Measurements from ENCODE around the gene GRAMD4. TPM values are rescaled to one million over a fixed set of nuclear protein-coding genes. Genes with fewer than 3 reads are reported as not detected.

GRAMD4 gene
- total and polyA plus RNA-seq, 10 of the 15 experiments (the other 5 are each of a cell fraction or from before 2014, with no cell fraction given): 0.21 to 45.5 (median 10.6) TPM

GRCh38 chr22:46578824-46579561 lies 41.2 kb upstream of the GRAMD4 start:
- Histone ChIP-seq H2AFZ (ENCODE audit: control insufficient read depth, low read depth, low read length) (no peak overlapping the region), H3K9me3 (replicated peaks; ENCODE audit: control insufficient read depth, insufficient read depth, low read length) (no peaks in the 10 kb centered on the region), H3K4me3 (no peak overlapping the region), H3K4me1 (ENCODE audit: control insufficient read depth, insufficient read depth, low read length) (peaks cover 27% of the 10 kb centered on the region), H3K27ac (ENCODE audit: control insufficient read depth, insufficient read depth) (no peak overlapping the region), H3K36me3 (ENCODE audit: control insufficient read depth in 2 of 2, insufficient read depth in 2 of 2, low read length in 1 of 2) (no peaks in the 10 kb centered on the region), H4K20me1 (ENCODE audit: control insufficient read depth, insufficient read depth) (no peaks in the 10 kb centered on the region), H3K9ac (ENCODE audit: control insufficient read depth, insufficient read depth, low read length) (no peak overlapping the region), H3K27me3 (replicated peaks in 1 of 2; ENCODE audit: control insufficient read depth in 2 of 2, insufficient read depth in 2 of 2, low read length in 1 of 2) (no peaks in the 10 kb centered on the region; a peak in 1 of 4 replicates), H3K79me2 (ENCODE audit: control insufficient read depth, insufficient read depth, low read length) (no peaks in the 10 kb centered on the region; the same call in 1 of the 2 replicates), H3K4me2 (ENCODE audit: control insufficient read depth, insufficient read depth) (peak overlapping the region; percentile 1; the same call in 1 of the 2 replicates)
- SMC1A ChIA-PET (ENCODE audit: uncharacterized antibody, unreplicated experiment): interaction anchor here (1.3 kb wide), 1 partner anchor 16 kb away, joined by 4 read pairs; no protein-coding TSS in a partner anchor
- RAD21 ChIA-PET (ENCODE audit: unreplicated experiment): no interaction called here
- ATAC-seq: peak; percentile 2; the same call in 1 of the 3 replicates
- no peak for DNase-seq (ENCODE audit: low read depth, low spot score)
- no peak for FAIRE-seq
- WGBS (ENCODE audit: insufficient coverage, insufficient replicate concordance, low lambda C conversion rate, missing lambda C conversion rate): 80% methylated on average over 15 of the region's 15 CpGs
- CTCF ChIA-PET: no interaction called here
- intact Hi-C loops (cut with micrococcal nuclease; ENCODE audit: unreplicated experiment): loop anchor here (5.0 kb wide), 1 partner anchor 33 kb away; no protein-coding TSS in a partner anchor
- in situ Hi-C loops (cut with MboI): no loop called here
- POLR2A ChIA-PET: interaction anchor here (1.4 kb wide), 1 partner anchor 10 kb away, joined by 4 read pairs; no protein-coding TSS in a partner anchor
- BruUV-seq (replicated peaks): no TSS peak
- no peak for TF ChIP-seq CHD1 (IDR thresholded peaks at IDR 0.05; ENCODE audit: low read depth, low read length)
- TF ChIP-seq ZNF622 (IDR thresholded peaks at IDR 0.05): no peak
- TF ChIP-seq, protein P1, sequence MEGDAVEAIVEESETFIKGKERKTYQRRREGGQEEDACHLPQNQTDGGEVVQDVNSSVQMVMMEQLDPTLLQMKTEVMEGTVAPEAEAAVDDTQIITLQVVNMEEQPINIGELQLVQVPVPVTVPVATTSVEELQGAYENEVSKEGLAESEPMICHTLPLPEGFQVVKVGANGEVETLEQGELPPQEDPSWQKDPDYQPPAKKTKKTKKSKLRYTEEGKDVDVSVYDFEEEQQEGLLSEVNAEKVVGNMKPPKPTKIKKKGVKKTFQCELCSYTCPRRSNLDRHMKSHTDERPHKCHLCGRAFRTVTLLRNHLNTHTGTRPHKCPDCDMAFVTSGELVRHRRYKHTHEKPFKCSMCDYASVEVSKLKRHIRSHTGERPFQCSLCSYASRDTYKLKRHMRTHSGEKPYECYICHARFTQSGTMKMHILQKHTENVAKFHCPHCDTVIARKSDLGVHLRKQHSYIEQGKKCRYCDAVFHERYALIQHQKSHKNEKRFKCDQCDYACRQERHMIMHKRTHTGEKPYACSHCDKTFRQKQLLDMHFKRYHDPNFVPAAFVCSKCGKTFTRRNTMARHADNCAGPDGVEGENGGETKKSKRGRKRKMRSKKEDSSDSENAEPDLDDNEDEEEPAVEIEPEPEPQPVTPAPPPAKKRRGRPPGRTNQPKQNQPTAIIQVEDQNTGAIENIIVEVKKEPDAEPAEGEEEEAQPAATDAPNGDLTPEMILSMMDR (IDR thresholded peaks at IDR 0.05 in 2 of 3, conservative IDR thresholded peaks at IDR 0.05 in 1 of 3; ENCODE audit: control insufficient read depth in 2 of 3, extremely low read depth in 1 of 3, insufficient read depth in 1 of 3, low read depth in 3 of 3, low read length in 3 of 3): no peak
- no peak for TF ChIP-seq SIX5 (IDR thresholded peaks at IDR 0.05; ENCODE audit: low read depth, low read length, severe bottlenecking)
- TF ChIP-seq HSF1 (IDR thresholded peaks at IDR 0.05; ENCODE audit: low read depth, low read length): no peak
- no peak for TF ChIP-seq E2F4 (IDR thresholded peaks at IDR 0.05; ENCODE audit: low read depth, low read length)
- TF ChIP-seq, protein P2, sequence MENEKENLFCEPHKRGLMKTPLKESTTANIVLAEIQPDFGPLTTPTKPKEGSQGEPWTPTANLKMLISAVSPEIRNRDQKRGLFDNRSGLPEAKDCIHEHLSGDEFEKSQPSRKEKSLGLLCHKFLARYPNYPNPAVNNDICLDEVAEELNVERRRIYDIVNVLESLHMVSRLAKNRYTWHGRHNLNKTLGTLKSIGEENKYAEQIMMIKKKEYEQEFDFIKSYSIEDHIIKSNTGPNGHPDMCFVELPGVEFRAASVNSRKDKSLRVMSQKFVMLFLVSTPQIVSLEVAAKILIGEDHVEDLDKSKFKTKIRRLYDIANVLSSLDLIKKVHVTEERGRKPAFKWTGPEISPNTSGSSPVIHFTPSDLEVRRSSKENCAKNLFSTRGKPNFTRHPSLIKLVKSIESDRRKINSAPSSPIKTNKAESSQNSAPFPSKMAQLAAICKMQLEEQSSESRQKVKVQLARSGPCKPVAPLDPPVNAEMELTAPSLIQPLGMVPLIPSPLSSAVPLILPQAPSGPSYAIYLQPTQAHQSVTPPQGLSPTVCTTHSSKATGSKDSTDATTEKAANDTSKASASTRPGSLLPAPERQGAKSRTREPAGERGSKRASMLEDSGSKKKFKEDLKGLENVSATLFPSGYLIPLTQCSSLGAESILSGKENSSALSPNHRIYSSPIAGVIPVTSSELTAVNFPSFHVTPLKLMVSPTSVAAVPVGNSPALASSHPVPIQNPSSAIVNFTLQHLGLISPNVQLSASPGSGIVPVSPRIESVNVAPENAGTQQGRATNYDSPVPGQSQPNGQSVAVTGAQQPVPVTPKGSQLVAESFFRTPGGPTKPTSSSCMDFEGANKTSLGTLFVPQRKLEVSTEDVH (IDR thresholded peaks at IDR 0.05; ENCODE audit: low read depth, partially characterized antibody): no peak
- TF ChIP-seq, protein P3, sequence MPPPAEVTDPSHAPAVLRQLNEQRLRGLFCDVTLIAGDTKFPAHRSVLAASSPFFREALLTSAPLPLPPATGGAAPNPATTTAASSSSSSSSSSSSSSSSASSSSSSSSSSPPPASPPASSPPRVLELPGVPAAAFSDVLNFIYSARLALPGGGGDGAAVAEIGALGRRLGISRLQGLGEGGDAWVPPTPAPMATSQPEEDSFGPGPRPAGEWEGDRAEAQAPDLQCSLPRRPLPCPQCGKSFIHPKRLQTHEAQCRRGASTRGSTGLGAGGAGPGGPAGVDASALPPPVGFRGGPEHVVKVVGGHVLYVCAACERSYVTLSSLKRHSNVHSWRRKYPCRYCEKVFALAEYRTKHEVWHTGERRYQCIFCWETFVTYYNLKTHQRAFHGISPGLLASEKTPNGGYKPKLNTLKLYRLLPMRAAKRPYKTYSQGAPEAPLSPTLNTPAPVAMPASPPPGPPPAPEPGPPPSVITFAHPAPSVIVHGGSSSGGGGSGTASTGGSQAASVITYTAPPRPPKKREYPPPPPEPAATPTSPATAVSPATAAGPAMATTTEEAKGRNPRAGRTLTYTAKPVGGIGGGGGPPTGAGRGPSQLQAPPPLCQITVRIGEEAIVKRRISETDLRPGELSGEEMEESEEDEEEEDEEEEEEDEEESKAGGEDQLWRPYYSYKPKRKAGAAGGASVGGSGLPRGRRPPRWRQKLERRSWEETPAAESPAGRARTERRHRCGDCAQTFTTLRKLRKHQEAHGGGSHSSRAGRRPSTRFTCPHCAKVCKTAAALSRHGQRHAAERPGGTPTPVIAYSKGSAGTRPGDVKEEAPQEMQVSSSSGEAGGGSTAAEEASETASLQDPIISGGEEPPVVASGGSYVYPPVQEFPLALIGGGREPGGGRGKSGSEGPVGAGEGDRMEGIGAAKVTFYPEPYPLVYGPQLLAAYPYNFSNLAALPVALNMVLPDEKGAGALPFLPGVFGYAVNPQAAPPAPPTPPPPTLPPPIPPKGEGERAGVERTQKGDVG (CRISPR knock-in tag; IDR thresholded peaks at IDR 0.05): no peak
- no peak for TF ChIP-seq TBL1XR1 (IDR thresholded peaks at IDR 0.05; ENCODE audit: low read depth, low read length)
- no peak for TF ChIP-seq ZNF207 (IDR thresholded peaks at IDR 0.05; ENCODE audit: borderline replicate concordance)
- TF ChIP-seq SIN3A (IDR thresholded peaks at IDR 0.05; ENCODE audit: low read depth, low read length): no peak
